ENCODE data around the gene KDM4C. TPM values are rescaled to one million over a fixed set of nuclear protein-coding genes. Genes with fewer than 3 reads are reported as not detected.

Gene KDM4C
- total RNA-seq, 1 experiment from 2014 or later = 16.8 TPM

DNA sequence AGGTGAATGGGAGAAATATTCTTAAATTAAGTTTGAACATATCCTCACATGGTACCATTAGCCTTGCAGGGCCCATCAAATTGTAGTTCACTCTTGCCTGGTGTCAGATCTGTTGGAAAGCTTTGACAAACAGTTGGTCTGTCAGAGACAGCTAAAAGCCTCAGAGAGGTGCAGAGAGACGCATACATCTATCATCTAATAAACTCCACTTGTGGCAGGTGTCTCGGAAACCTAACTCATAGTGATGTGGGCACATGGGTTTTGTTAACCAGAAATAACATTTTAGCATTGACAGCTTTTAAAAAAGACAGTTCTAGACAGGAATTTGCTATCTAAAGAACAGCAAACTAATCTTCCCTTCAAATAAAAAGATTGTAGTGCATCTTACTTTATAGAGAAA is 315.9 kb downstream of the KDM4C start:
- Histone ChIP-seq H3K27me3 (ENCODE audit: insufficient read depth, low read length) (no peaks in the 10 kb centered on the region), H3K27ac (ENCODE audit: low read depth, low read length) (no peak overlapping the region), H2AFZ (ENCODE audit: low read depth, low read length, poor library complexity, severe bottlenecking) (no peak overlapping the region), H3K9me2 (ENCODE audit: insufficient read depth) (no peaks in the 10 kb centered on the region), H3K9me3 (ENCODE audit: control insufficient read depth in 1 of 2, insufficient read depth in 1 of 2, low read depth in 1 of 2, low read length in 2 of 2) (no peaks in the 10 kb centered on the region), H3K4me3 (replicated peaks in 1 of 2; ENCODE audit: low read depth in 1 of 2, low read length in 2 of 2) (no peak overlapping the region), H3K36me3 (ENCODE audit: control insufficient read depth in 1 of 2, insufficient read depth in 2 of 2, low read length in 2 of 2) (no peaks in the 10 kb centered on the region; a peak in 1 of 4 replicates), H3K4me1 (ENCODE audit: control insufficient read depth in 1 of 2, insufficient read depth in 2 of 2, low read length in 2 of 2) (no peaks in the 10 kb centered on the region), H3K4me2 (ENCODE audit: low read length) (no peak overlapping the region), H4K20me1 (ENCODE audit: insufficient read depth) (no peaks in the 10 kb centered on the region), H3K79me2 (ENCODE audit: insufficient read depth, low read length) (no peaks in the 10 kb centered on the region), H3K9ac (ENCODE audit: low read length) (no peak overlapping the region)
- ChIA-PET POLR2A (no interaction called here), RAD21 (ENCODE audit: low non-redundant PET in 1 of 2, low total read pairs in 2 of 2, uncharacterized antibody in 2 of 2, unreplicated experiment in 2 of 2) (no interaction called here), CTCF (interaction anchor here (1.1 kb wide), 1 partner anchor 246 kb away, joined by 4 read pairs; no protein-coding TSS in a partner anchor)
- intact Hi-C loops (cut with micrococcal nuclease) = no loop called here
- no TSS peak for BruUV-seq (replicated peaks)
- ATAC-seq = no peak
- no peak for DNase-seq (ENCODE audit: low read depth, low spot score)
- no peak for TF ChIP-seq ZNF274 (IDR thresholded peaks at IDR 0.05; ENCODE audit: low read depth, low read length)
- TF ChIP-seq POLR2AphosphoS5 (IDR thresholded peaks at IDR 0.05; ENCODE audit: low read depth, low read length) = no peak
- no peak for TF ChIP-seq POLR2A (IDR thresholded peaks at IDR 0.05; ENCODE audit: borderline replicate concordance, extremely low read depth, insufficient read depth, insufficient read length)
- no peak for TF ChIP-seq JUND (IDR thresholded peaks at IDR 0.05)
- TF ChIP-seq, protein P1, sequence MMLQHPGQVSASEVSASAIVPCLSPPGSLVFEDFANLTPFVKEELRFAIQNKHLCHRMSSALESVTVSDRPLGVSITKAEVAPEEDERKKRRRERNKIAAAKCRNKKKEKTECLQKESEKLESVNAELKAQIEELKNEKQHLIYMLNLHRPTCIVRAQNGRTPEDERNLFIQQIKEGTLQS (IDR thresholded peaks at IDR 0.05) = no peak
- no peak for TF ChIP-seq ZFX (IDR thresholded peaks at IDR 0.05)
- no peak for TF ChIP-seq CEBPB (IDR thresholded peaks at IDR 0.05; ENCODE audit: low read depth)
- TF ChIP-seq, protein P2, sequence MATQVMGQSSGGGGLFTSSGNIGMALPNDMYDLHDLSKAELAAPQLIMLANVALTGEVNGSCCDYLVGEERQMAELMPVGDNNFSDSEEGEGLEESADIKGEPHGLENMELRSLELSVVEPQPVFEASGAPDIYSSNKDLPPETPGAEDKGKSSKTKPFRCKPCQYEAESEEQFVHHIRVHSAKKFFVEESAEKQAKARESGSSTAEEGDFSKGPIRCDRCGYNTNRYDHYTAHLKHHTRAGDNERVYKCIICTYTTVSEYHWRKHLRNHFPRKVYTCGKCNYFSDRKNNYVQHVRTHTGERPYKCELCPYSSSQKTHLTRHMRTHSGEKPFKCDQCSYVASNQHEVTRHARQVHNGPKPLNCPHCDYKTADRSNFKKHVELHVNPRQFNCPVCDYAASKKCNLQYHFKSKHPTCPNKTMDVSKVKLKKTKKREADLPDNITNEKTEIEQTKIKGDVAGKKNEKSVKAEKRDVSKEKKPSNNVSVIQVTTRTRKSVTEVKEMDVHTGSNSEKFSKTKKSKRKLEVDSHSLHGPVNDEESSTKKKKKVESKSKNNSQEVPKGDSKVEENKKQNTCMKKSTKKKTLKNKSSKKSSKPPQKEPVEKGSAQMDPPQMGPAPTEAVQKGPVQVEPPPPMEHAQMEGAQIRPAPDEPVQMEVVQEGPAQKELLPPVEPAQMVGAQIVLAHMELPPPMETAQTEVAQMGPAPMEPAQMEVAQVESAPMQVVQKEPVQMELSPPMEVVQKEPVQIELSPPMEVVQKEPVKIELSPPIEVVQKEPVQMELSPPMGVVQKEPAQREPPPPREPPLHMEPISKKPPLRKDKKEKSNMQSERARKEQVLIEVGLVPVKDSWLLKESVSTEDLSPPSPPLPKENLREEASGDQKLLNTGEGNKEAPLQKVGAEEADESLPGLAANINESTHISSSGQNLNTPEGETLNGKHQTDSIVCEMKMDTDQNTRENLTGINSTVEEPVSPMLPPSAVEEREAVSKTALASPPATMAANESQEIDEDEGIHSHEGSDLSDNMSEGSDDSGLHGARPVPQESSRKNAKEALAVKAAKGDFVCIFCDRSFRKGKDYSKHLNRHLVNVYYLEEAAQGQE (IDR thresholded peaks at IDR 0.05; ENCODE audit: low read depth) = no peak
- no peak for TF ChIP-seq SP1 (IDR thresholded peaks at IDR 0.05; ENCODE audit: low read depth)
- TF ChIP-seq SIN3A (IDR thresholded peaks at IDR 0.05; ENCODE audit: low read depth) = no peak
- TF ChIP-seq EZH2 (IDR thresholded peaks at IDR 0.05) = no peak
- TF ChIP-seq EZH2phosphoT487 (IDR thresholded peaks at IDR 0.05; ENCODE audit: borderline replicate concordance) = no peak
- no peak for TF ChIP-seq FOSL1 (IDR thresholded peaks at IDR 0.05; ENCODE audit: low read depth)
- no peak for TF ChIP-seq TCF7L2 (IDR thresholded peaks at IDR 0.05; ENCODE audit: borderline replicate concordance, extremely low read depth, insufficient read depth, insufficient read length)
- TF ChIP-seq YY1 (IDR thresholded peaks at IDR 0.05; ENCODE audit: extremely low read depth, insufficient replicate concordance, low read depth, low read length) = no peak
- no peak for TF ChIP-seq CBX3 (IDR thresholded peaks at IDR 0.05; ENCODE audit: low read depth)
- TF ChIP-seq, protein P3, sequence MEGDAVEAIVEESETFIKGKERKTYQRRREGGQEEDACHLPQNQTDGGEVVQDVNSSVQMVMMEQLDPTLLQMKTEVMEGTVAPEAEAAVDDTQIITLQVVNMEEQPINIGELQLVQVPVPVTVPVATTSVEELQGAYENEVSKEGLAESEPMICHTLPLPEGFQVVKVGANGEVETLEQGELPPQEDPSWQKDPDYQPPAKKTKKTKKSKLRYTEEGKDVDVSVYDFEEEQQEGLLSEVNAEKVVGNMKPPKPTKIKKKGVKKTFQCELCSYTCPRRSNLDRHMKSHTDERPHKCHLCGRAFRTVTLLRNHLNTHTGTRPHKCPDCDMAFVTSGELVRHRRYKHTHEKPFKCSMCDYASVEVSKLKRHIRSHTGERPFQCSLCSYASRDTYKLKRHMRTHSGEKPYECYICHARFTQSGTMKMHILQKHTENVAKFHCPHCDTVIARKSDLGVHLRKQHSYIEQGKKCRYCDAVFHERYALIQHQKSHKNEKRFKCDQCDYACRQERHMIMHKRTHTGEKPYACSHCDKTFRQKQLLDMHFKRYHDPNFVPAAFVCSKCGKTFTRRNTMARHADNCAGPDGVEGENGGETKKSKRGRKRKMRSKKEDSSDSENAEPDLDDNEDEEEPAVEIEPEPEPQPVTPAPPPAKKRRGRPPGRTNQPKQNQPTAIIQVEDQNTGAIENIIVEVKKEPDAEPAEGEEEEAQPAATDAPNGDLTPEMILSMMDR (IDR thresholded peaks at IDR 0.05 in 2 of 3, conservative IDR thresholded peaks at IDR 0.05 in 1 of 3; ENCODE audit: borderline replicate concordance in 1 of 3, insufficient read depth in 1 of 3, low read depth in 2 of 3, low read length in 2 of 3) = no peak
- no peak for TF ChIP-seq RAD21 (IDR thresholded peaks at IDR 0.05; ENCODE audit: low read depth)
- no peak for TF ChIP-seq EGR1 (IDR thresholded peaks at IDR 0.05; ENCODE audit: low read depth)
- TF ChIP-seq, protein P4, sequence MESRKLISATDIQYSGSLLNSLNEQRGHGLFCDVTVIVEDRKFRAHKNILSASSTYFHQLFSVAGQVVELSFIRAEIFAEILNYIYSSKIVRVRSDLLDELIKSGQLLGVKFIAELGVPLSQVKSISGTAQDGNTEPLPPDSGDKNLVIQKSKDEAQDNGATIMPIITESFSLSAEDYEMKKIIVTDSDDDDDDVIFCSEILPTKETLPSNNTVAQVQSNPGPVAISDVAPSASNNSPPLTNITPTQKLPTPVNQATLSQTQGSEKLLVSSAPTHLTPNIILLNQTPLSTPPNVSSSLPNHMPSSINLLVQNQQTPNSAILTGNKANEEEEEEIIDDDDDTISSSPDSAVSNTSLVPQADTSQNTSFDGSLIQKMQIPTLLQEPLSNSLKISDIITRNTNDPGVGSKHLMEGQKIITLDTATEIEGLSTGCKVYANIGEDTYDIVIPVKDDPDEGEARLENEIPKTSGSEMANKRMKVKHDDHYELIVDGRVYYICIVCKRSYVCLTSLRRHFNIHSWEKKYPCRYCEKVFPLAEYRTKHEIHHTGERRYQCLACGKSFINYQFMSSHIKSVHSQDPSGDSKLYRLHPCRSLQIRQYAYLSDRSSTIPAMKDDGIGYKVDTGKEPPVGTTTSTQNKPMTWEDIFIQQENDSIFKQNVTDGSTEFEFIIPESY (IDR thresholded peaks at IDR 0.05; ENCODE audit: extremely low read depth, insufficient replicate concordance, low read length) = no peak
